HG03432 (cell line): ENCODE data around the gene SLAMF6.
A peak's percentile ranks its signal among the peaks of the same experiment; 100 is the strongest.

Experiments
- ATAC-seq: cut with Tn5 transposase; IDR thresholded peaks from one replicate; pipeline ENCODE4 v1.9.1; 2021; ENCODE audit warnings: mild to moderate bottlenecking, moderate library complexity; ENCODE audit not compliant: unreplicated experiment

Gene SLAMF6

GRCh38 chr1:160472112-160472511, 50.9 kb downstream of the SLAMF6 start:
- no peak for ATAC-seq

- no peak for ATAC-seq
Measured at GRCh38 chr1:160471253-160471652, 51.8 kb downstream of the SLAMF6 start.

- ATAC-seq, result no peak
Measured at GRCh38 chr1:160467576-160467975, 55.5 kb downstream of the SLAMF6 start.

- no peak for ATAC-seq
Measured at GRCh38 chr1:160466961-160467360, 56.1 kb downstream of the SLAMF6 start.

DNA sequence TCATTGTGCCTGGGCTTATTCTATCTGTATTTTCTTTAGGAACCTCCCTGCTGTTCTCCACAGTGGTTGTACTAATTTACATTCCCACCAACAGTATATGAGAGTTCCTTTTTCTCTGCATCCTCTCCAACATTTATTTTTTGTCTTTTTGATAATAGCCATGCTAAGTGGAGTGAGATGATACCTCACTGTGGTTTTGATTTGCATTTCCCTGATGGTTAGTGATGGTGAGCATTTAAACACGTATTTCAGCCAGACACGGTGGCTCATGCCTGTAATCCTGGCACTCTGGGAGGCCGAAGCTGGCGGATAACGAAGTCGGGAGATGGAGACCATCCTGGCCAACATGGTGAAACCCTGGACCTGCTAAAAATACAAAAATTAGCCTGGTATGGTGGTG, 57.9 kb downstream of the SLAMF6 start:
- ATAC-seq, result no peak

DNA sequence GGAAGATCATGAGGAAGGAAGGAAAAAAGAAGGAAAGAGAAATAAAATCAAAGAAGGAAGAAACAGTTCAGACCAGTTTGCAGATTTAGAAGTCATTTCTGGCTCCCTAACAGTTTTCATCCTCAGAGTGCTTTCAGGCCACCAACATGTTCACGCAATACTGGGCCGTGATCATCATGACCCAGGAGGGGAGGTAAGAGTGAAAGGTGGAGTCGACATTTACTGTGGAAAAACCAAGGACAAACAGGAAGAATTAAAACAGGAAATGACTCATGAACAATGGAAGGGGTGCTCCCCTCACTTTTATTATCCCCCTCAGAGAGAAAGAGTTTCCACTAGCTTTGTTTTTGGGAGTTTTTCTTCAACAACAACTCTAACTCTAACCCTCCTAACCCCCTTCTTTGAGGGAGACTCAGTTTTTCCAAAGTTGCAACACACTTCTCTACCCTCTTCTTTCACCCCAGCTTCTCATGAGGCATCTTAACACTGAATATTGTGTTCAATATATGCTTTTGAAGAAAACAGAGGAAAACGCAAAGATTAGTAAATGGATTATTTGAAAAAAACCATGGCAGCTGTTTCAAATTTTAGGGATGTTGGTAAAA, 62.3 kb downstream of the SLAMF6 start:
- ATAC-seq, result no peak

DNA sequence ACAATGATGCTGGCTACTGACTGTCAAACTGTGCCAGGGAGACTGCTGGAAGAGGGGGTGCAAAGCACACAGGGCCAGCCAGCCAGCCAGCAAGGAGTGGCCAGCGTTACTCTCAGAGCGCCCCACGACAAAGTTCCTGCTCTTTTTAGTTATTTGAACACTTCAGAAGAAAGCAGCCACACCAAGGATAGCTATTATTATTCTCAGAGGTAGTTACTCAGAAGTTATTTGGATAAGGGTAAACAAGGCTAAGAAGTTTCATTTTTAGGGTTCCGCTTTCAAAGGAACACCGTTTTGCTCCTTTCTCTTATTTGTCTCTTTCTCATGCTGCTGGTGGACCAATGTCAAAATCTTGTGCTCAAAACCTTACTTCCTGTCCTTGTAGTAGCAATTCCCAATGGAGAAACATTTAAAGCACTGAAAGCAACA, 62.8 kb downstream of the SLAMF6 start:
- ATAC-seq, result peak; percentile 37

DNA sequence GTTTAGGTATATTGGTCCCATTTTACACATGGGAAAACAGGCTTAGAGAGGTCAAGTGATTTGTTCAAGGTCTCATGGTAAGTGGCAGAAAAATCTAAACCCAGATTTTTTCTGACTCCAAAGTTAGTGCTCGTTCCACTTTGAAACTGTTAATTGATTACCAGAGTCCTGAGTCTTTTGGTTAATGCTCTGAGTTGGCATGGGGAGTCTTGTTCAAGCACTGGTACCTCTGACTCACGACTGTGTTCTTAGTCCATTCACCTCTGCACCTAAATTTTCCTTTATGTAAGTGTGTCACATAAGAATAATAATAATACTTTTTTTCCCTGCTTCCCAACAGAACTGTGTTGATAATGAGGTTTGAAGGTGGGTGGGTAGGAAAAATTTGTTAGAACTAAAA, 63.4 kb downstream of the SLAMF6 start:
- ATAC-seq, result peak; percentile 9

GRCh38 chr1:160459056-160459455, 64.0 kb downstream of the SLAMF6 start:
- ATAC-seq, result no peak

DNA sequence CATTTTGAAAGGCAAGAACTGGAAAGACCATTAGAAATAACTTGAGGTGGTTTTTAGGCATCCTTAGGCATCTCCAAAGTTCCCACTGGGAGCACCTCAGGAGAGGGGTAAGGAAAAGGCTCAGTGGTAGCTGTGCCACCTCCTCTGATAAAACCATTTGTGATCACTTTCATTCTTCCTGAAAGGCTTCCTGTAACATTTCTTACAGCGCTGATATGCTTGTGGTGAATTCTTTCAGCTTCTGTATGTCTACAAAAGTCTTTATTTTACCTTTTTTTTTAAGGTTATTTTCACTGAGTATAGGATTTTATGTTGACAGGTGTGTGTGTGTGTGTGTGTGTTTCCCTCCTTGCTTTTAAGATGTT, 67.9 kb downstream of the SLAMF6 start:
- no peak for ATAC-seq

- ATAC-seq, result no peak
Measured at GRCh38 chr1:160454371-160455152, 68.5 kb downstream of the SLAMF6 start.

GRCh38 chr1:160453443-160453842, 69.6 kb downstream of the SLAMF6 start:
- ATAC-seq, result peak; percentile 55

DNA sequence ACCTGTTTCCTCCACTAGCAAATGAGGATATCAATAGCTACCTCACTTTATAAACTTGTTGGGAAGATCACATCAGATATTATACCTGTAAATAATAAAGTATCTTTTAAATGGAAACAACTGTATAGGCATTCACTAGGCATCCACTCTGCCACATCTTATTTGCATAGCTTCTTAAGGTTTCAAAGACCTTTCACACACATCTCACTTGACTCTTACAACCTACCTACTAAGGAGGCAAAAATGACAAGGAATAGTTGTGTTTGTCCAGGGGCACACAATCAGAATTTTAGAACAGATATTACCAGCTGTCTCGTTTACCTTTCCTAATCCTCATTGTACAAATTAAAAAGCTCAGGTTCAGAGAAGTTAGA, 71.2 kb downstream of the SLAMF6 start:
- ATAC-seq, result peak; percentile 29

DNA sequence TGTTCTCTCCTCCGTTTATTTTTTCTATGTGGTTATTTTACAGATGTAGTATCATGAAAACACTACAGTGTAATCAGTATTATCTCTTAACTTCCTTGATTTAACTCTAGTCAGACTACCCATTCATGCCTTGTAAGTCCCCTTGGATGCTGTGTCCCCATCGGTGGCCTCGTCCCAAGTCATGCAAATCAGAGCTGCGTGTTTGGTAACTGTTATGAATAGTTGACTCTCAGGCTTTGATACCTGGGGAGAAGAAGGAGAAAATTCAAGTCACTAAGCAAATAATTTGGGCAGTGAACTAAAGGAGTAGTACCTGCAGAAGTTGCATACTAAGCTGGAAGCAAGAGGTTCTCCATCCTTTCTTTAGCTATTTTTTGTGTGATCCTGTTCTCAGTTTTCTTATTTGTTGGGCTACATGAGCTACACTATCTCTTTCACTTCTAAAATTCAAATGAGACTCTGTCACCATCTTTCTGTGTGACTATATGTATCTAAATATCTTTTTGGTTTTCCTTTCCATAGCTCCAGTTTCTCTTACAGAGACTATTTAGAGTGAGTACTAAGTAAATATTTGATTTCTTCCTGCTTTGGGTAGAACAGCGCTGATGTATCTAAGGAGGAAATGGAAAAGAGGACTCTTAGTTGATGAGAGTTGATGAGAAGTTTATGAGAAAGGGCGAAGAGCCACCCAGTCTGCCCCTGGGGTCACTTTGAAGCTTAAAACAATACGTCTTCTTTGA, 71.8 kb downstream of the SLAMF6 start:
- peak; percentile 55 for ATAC-seq

- ATAC-seq, result no peak
Measured at GRCh38 chr1:160449494-160449893, 73.6 kb downstream of the SLAMF6 start.

- ATAC-seq, result no peak
Measured at GRCh38 chr1:160446945-160447600, 76.0 kb downstream of the SLAMF6 start.

- ATAC-seq, result no peak
Measured at GRCh38 chr1:160439718-160440117, 83.3 kb downstream of the SLAMF6 start.

GRCh38 chr1:160438935-160439334, 84.1 kb downstream of the SLAMF6 start:
- no peak for ATAC-seq

- ATAC-seq, result no peak
Measured at GRCh38 chr1:160438317-160438918, 84.6 kb downstream of the SLAMF6 start.

GRCh38 chr1:160437432-160438316, 85.4 kb downstream of the SLAMF6 start:
- peak; percentile 82 for ATAC-seq
